ENCODE data around the gene ULK1.
A peak's percentile ranks its signal among the peaks of the same experiment; 100 is the strongest.

Gene ULK1

DNA sequence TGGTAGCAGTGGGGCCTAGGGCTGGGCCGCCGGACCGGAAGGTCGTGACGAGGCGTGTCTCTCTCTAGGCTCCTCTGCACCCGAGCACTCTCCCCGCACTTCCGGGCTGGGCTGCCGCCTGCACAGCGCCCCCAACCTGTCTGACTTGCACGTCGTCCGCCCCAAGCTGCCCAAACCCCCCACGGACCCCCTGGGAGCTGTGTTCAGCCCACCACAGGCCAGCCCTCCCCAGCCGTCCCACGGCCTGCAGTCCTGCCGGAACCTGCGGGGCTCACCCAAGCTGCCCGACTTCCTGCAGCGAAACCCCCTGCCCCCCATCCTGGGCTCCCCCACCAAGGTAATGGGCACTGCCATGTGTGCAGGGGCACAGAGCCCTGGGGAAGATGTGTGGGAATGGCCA, 21.4 kb downstream of the ULK1 start:
- no peaks in the 10 kb centered on the region for H3K9me3 Mint-ChIP-seq
- DNase-seq = no peak
- H3K27me3 Mint-ChIP-seq (ENCODE audit: low read depth, poor library complexity) = no peaks in the 10 kb centered on the region
- peaks cover 8% of the 10 kb centered on the region for H3K36me3 Mint-ChIP-seq (ENCODE audit: low read depth)
- no peaks in the 10 kb centered on the region for H3K4me1 Mint-ChIP-seq
- TF ChIP-seq, protein P1, sequence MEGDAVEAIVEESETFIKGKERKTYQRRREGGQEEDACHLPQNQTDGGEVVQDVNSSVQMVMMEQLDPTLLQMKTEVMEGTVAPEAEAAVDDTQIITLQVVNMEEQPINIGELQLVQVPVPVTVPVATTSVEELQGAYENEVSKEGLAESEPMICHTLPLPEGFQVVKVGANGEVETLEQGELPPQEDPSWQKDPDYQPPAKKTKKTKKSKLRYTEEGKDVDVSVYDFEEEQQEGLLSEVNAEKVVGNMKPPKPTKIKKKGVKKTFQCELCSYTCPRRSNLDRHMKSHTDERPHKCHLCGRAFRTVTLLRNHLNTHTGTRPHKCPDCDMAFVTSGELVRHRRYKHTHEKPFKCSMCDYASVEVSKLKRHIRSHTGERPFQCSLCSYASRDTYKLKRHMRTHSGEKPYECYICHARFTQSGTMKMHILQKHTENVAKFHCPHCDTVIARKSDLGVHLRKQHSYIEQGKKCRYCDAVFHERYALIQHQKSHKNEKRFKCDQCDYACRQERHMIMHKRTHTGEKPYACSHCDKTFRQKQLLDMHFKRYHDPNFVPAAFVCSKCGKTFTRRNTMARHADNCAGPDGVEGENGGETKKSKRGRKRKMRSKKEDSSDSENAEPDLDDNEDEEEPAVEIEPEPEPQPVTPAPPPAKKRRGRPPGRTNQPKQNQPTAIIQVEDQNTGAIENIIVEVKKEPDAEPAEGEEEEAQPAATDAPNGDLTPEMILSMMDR (IDR thresholded peaks at IDR 0.05) = no peak
- no peak overlapping the region for H3K27ac Mint-ChIP-seq
- no peak overlapping the region for H3K4me3 Mint-ChIP-seq

DNA sequence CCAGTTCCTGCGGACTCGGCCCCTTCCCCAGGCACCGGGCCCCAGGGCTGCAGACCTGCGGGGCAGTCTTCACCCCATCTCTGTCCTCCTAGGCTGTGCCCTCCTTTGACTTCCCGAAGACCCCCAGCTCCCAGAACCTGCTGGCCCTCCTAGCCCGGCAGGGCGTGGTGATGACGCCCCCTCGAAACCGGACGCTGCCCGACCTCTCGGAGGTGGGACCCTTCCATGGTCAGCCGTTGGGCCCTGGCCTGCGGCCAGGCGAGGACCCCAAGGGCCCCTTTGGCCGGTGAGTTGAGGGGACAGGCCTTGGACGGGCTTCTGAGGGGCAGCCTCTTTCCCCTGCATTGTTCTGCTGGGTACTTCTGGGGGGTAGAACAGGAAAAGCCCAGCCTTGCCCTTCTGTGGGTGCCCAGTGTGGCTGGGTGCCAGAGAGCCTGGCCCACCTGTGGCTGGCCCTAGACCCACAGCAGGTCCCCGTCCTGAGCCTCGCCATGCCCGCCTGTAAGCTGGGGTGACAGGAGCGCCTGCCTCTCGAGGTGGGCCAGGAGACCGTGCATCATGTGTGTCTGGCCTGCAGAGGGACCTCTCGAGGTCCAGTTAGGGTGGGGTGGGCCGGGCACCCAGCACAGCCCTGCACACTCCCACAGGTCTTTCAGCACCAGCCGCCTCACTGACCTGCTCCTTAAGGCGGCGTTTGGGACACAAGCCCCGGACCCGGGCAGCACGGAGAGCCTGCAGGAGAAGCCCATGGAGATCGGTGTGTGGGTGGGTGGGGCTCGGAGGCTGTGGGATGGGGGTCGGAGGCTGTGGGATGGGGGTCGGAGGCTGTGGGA, 22.1 kb downstream of the ULK1 start:
- DNase-seq = no peak
- Mint-ChIP-seq H3K4me3 (no peak overlapping the region), H3K36me3 (ENCODE audit: low read depth) (peaks cover 8% of the 10 kb centered on the region), H3K27ac (no peak overlapping the region), H3K4me1 (no peaks in the 10 kb centered on the region), H3K27me3 (ENCODE audit: low read depth, poor library complexity) (no peaks in the 10 kb centered on the region), H3K9me3 (no peaks in the 10 kb centered on the region)
- TF ChIP-seq, protein P1 (IDR thresholded peaks at IDR 0.05) = no peak

GRCh38 chr12:131917139-131917710, 22.8 kb downstream of the ULK1 start:
- Mint-ChIP-seq H3K27ac (no peak overlapping the region), H3K4me3 (no peak overlapping the region), H3K27me3 (ENCODE audit: low read depth, poor library complexity) (no peaks in the 10 kb centered on the region), H3K36me3 (ENCODE audit: low read depth) (peaks cover 8% of the 10 kb centered on the region), H3K9me3 (no peaks in the 10 kb centered on the region), H3K4me1 (no peaks in the 10 kb centered on the region)
- peak; percentile 40 for DNase-seq
- TF ChIP-seq, protein P1 (IDR thresholded peaks at IDR 0.05) = no peak

- Mint-ChIP-seq H3K4me3 (no peak overlapping the region), H3K27ac (no peak overlapping the region), H3K9me3 (no peaks in the 10 kb centered on the region), H3K4me1 (no peaks in the 10 kb centered on the region), H3K27me3 (ENCODE audit: low read depth, poor library complexity) (no peaks in the 10 kb centered on the region), H3K36me3 (ENCODE audit: low read depth) (peaks cover 8% of the 10 kb centered on the region)
- no peak for DNase-seq
- TF ChIP-seq, protein P1 (IDR thresholded peaks at IDR 0.05) = no peak
These were observed 23.4 kb downstream of the ULK1 start for GRCh38 chr12:131917711-131918306.

- H3K27ac Mint-ChIP-seq = no peak overlapping the region
These were observed 24.1 kb downstream of the ULK1 start for GRCh38 chr12:131918311-131919050.

More at GRCh38 chr12:131918311-131919050, 24.1 kb downstream of the ULK1 start:
- Mint-ChIP-seq H3K36me3 (ENCODE audit: low read depth) (peaks cover 8% of the 10 kb centered on the region), H3K4me1 (no peaks in the 10 kb centered on the region), H3K27me3 (ENCODE audit: low read depth, poor library complexity) (no peaks in the 10 kb centered on the region), H3K9me3 (no peaks in the 10 kb centered on the region), H3K4me3 (no peak overlapping the region)
- TF ChIP-seq, protein P1 (IDR thresholded peaks at IDR 0.05) = no peak
- DNase-seq = no peak
